Tibial nerve (tissue), 4 donors: ENCODE measurements around the gene MALRD1. TPM values are rescaled to one million over a fixed set of nuclear protein-coding genes. Genes with fewer than 3 reads are reported as not detected.

ENCODE experiments used
- DNase-seq, 2 donors: peaks; one replicate each; pipeline ENCODE4 v3.0.0-alpha.2; 2019; ENCODE audit warnings: low spot score in 2 of 2
- H3K27ac ChIP-seq, 4 donors: fragments of 200-600 bp; sonication (generic) in 3 of 4; one replicate each; pipeline ENCODE4 v1.5.1; 2017 to 2019; ENCODE audit warnings: mild to moderate bottlenecking in 1 of 4
- H3K27me3 ChIP-seq, 2 donors: fragments of 200-600 bp; sonication (generic) in 1 of 2; one replicate each; pipeline versions ENCODE4 v1.5.1 to v1.6.0; 2017 to 2019
- H3K36me3 ChIP-seq, 3 donors: fragments of 200-600 bp; sonication (generic); one replicate each; pipeline ENCODE4 v1.5.1; 2018 to 2019
- H3K4me1 ChIP-seq, 4 donors: fragments of 200-600 bp; sonication (generic) in 3 of 4; one replicate each; pipeline ENCODE4 v1.5.1; 2017 to 2019
- H3K4me3 ChIP-seq, 4 donors: fragments of 200-600 bp; sonication (generic) in 3 of 4; one replicate each; pipeline ENCODE4 v1.5.1; 2017 to 2019; ENCODE audit warnings: mild to moderate bottlenecking in 1 of 4, moderate library complexity in 1 of 4
- H3K9me3 ChIP-seq, 4 donors: fragments of 200-600 bp; sonication (generic) in 3 of 4; one replicate each; pipeline ENCODE4 v1.5.1; 2017 to 2019
- CTCF ChIP-seq, 5 experiments: fragments of 200-600 bp in 3 of 5; fragments of 450-650 bp in 2 of 5; sonication (generic) in 3 of 5; IDR thresholded peaks; one replicate each; pipeline ENCODE4 v1.5.1; 2016 to 2019; ENCODE audit warnings: antibody characterized with exemption in 5 of 5, mild to moderate bottlenecking in 3 of 5, moderate library complexity in 2 of 5
- EP300 ChIP-seq, 2 donors: sonication (generic); formaldehyde crosslinking; IDR thresholded peaks; one replicate each; pipeline ENCODE4 v1.6.1; 2017; ENCODE audit warnings: antibody characterized with exemption in 2 of 2, mild to moderate bottlenecking in 1 of 2
- POLR2A ChIP-seq, 2 donors: fragments of 450-650 bp; IDR thresholded peaks; one replicate each; pipeline ENCODE4 v1.6.1; 2017; ENCODE audit warnings: antibody characterized with exemption in 2 of 2, mild to moderate bottlenecking in 2 of 2, moderate library complexity in 2 of 2
- WGBS, 2 donors: methylation state at CpG; one replicate each; pipeline ENCODE4 v1.1.5; 2018; 5-methylcytosine and 5-hydroxymethylcytosine counted together
- total RNA-seq, 4 donors: library from RNA; depleted of rRNA; stranded (reverse); fragments of >200 nt; gene quantifications; one replicate each; pipeline ENCODE4 v1.1.0, GENCODE V29; 2016

The MALRD1 gene
- total RNA-seq, 4 donors from 2014 or later: 1.3 to 5.4 (median 3.6) TPM; not detected in 1

GRCh38 chr10:19466709-19467108, 418.1 kb downstream of the MALRD1 start:
- DNase-seq: no peak
- H3K27ac ChIP-seq: no peak overlapping the region
- no peaks in the 10 kb centered on the region for H3K36me3 ChIP-seq
- peaks cover 0 to 4% (median 0%) of the 10 kb centered on the region in 4 donors for H3K9me3 ChIP-seq
- H3K4me1 ChIP-seq: no peaks in the 10 kb centered on the region
- no peaks in the 10 kb centered on the region for H3K27me3 ChIP-seq
- TF ChIP-seq POLR2A (IDR thresholded peaks at IDR 0.05) (no peak), EP300 (IDR thresholded peaks at IDR 0.05) (no peak), CTCF (IDR thresholded peaks at IDR 0.05) (no peak)
- no peak overlapping the region for H3K4me3 ChIP-seq
- 96 to 97% methylated on average over 6 of the region's 6 CpGs for WGBS, 2 donors

- H3K36me3 ChIP-seq: no peaks in the 10 kb centered on the region
- peaks cover 0 to 4% (median 0%) of the 10 kb centered on the region in 4 donors for H3K9me3 ChIP-seq
- TF ChIP-seq CTCF (IDR thresholded peaks at IDR 0.05) (no peak), POLR2A (IDR thresholded peaks at IDR 0.05) (no peak), EP300 (IDR thresholded peaks at IDR 0.05) (no peak)
- no peak overlapping the region for H3K4me3 ChIP-seq
- no peaks in the 10 kb centered on the region for H3K4me1 ChIP-seq
- H3K27ac ChIP-seq: no peak overlapping the region
- DNase-seq: no peak
- 12 to 25% methylated on average over 1 of the region's 1 CpG for WGBS, 2 donors
- no peaks in the 10 kb centered on the region for H3K27me3 ChIP-seq
Measured at GRCh38 chr10:19468413-19468812, 419.8 kb downstream of the MALRD1 start.

GRCh38 chr10:19469521-19469920, 420.9 kb downstream of the MALRD1 start:
- Histone ChIP-seq H3K4me1 (no peaks in the 10 kb centered on the region), H3K27ac (no peak overlapping the region), H3K27me3 (no peaks in the 10 kb centered on the region), H3K36me3 (no peaks in the 10 kb centered on the region), H3K4me3 (no peak overlapping the region), H3K9me3 (peaks cover 0 to 4% (median 0%) of the 10 kb centered on the region in 4 donors)
- WGBS, 2 donors: 0% methylated on average over 1 of the region's 1 CpG
- DNase-seq: no peak
- TF ChIP-seq EP300 (IDR thresholded peaks at IDR 0.05) (no peak), CTCF (IDR thresholded peaks at IDR 0.05) (no peak), POLR2A (IDR thresholded peaks at IDR 0.05) (no peak)

- Histone ChIP-seq H3K4me3 (no peak overlapping the region), H3K27ac (no peak overlapping the region), H3K36me3 (no peaks in the 10 kb centered on the region), H3K9me3 (no peaks in the 10 kb centered on the region), H3K27me3 (no peaks in the 10 kb centered on the region), H3K4me1 (no peaks in the 10 kb centered on the region)
- no peak for TF ChIP-seq EP300 (IDR thresholded peaks at IDR 0.05)
- TF ChIP-seq POLR2A (IDR thresholded peaks at IDR 0.05): no peak
- no peak for TF ChIP-seq CTCF (IDR thresholded peaks at IDR 0.05)
- 74 to 77% methylated on average over 4 of the region's 4 CpGs for WGBS, 2 donors
- DNase-seq: no peak
Measured at GRCh38 chr10:19479854-19480253, 431.3 kb downstream of the MALRD1 start.

GRCh38 chr10:19480353-19480752, 431.8 kb downstream of the MALRD1 start:
- H3K9me3 ChIP-seq: no peaks in the 10 kb centered on the region
- no peak for DNase-seq
- H3K4me1 ChIP-seq: no peaks in the 10 kb centered on the region
- no peak for TF ChIP-seq POLR2A (IDR thresholded peaks at IDR 0.05)
- no peak for TF ChIP-seq CTCF (IDR thresholded peaks at IDR 0.05)
- TF ChIP-seq EP300 (IDR thresholded peaks at IDR 0.05): no peak
- 47 to 52% methylated on average over 3 of the region's 3 CpGs for WGBS, 2 donors
- H3K36me3 ChIP-seq: no peaks in the 10 kb centered on the region
- no peak overlapping the region for H3K4me3 ChIP-seq
- H3K27me3 ChIP-seq: no peaks in the 10 kb centered on the region
- no peak overlapping the region for H3K27ac ChIP-seq
